GM23248 (cell line): Measurements from ENCODE around the gene PRR15. TPM values are rescaled to one million over a fixed set of nuclear protein-coding genes. Genes with fewer than 3 reads are reported as not detected.

Source experiments
- DNase-seq: peaks from one replicate; pipeline ENCODE4 v3.0.0-alpha.2; 2015
- H2AFZ ChIP-seq: fragments of 200-600 bp; sonication (generic); 2 replicates; pipeline ENCODE4 v1.6.1; 2016; ENCODE audit warnings: antibody characterized with exemption
- H3F3A ChIP-seq: fragments of 200-600 bp; sonication (generic); 2 replicates; pipeline ENCODE4 v1.6.1; 2016; ENCODE audit warnings: mild to moderate bottlenecking, antibody characterized with exemption, mixed run types; ENCODE audit not compliant: insufficient read depth
- H3K27ac ChIP-seq: fragments of 200-600 bp; sonication (generic); 2 replicates; pipeline ENCODE4 v1.5.1; 2016; ENCODE audit warnings: mild to moderate bottlenecking
- H3K27me3 ChIP-seq: fragments of 200-600 bp; sonication (generic); replicated peaks from 2 replicates; pipeline ENCODE4 v1.6.1; 2016; ENCODE audit warnings: mild to moderate bottlenecking; ENCODE audit not compliant: insufficient read depth
- H3K36me3 ChIP-seq: fragments of 200-600 bp; sonication (generic); 2 replicates; pipeline ENCODE4 v1.6.1; 2016; ENCODE audit warnings: low read depth, mild to moderate bottlenecking
- H3K4me1 ChIP-seq: fragments of 200-600 bp; sonication (generic); 2 replicates; pipeline ENCODE4 v1.6.1; 2016; ENCODE audit warnings: mild to moderate bottlenecking; ENCODE audit not compliant: insufficient read depth
- H3K4me2 ChIP-seq: fragments of 200-600 bp; sonication (generic); one replicate; pipeline ENCODE4 v1.6.1; 2016; ENCODE audit warnings: mild to moderate bottlenecking; ENCODE audit not compliant: unreplicated experiment
- H3K4me3 ChIP-seq: fragments of 200-600 bp; sonication (generic); 2 replicates; pipeline ENCODE4 v1.5.1; 2016; ENCODE audit warnings: mild to moderate bottlenecking
- H3K79me2 ChIP-seq: fragments of 200-600 bp; sonication (generic); 2 replicates; pipeline ENCODE4 v1.6.1; 2016; ENCODE audit warnings: mild to moderate bottlenecking; ENCODE audit not compliant: insufficient read depth
- H3K9ac ChIP-seq: fragments of 200-600 bp; sonication (generic); 2 replicates; pipeline ENCODE4 v1.6.1; 2016; ENCODE audit warnings: mild to moderate bottlenecking
- H3K9me2 ChIP-seq: fragments of 200-600 bp; sonication (generic); 2 replicates; pipeline ENCODE4 v1.6.1; 2016; ENCODE audit warnings: mixed run types, mild to moderate bottlenecking, moderate library complexity; ENCODE audit not compliant: insufficient read depth
- H3K9me3 ChIP-seq: fragments of 200-600 bp; sonication (generic); one replicate; pipeline ENCODE4 v1.6.1; 2017; ENCODE audit warnings: low read depth
- H4K20me1 ChIP-seq: fragments of 200-600 bp; sonication (generic); 2 replicates; pipeline ENCODE4 v1.6.0; 2016; ENCODE audit not compliant: insufficient read depth
- EZH2 ChIP-seq: fragments of 200-600 bp; sonication (generic); IDR thresholded peaks from 2 replicates; pipeline ENCODE4 v1.6.1; 2018; ENCODE audit warnings: antibody characterized with exemption, mild to moderate bottlenecking; ENCODE audit not compliant: insufficient read depth, poor library complexity, severe bottlenecking
- EZH2phosphoT487 ChIP-seq: fragments of 200-600 bp; sonication (generic); IDR thresholded peaks from 2 replicates; pipeline ENCODE4 v1.6.1; 2018; ENCODE audit warnings: antibody characterized with exemption, moderate library complexity, mild to moderate bottlenecking, low read depth; ENCODE audit not compliant: insufficient read depth
- WGBS, 2 experiments: methylation state at CpG; one replicate each; pipeline ENCODE4 v1.1.6; 2015 to 2017; ENCODE audit warnings: low lambda C conversion rate in 2 of 2, low coverage in 1 of 2; ENCODE audit errors: missing lambda C conversion rate in 2 of 2; 5-methylcytosine and 5-hydroxymethylcytosine counted together
- in situ Hi-C: fragments of 300-500 bp; cut with MboI; formaldehyde crosslinking; loops from 2 replicates; pipeline ENCODE4 v1.15.0; 2020
- polyA plus RNA-seq: library from polyadenylated mRNA; unstranded; fragments of >200 nt; fragmentation: Nextera tagmentation; extraction: Ambion mirVana; gene quantifications from 2 replicates; pipeline ENCODE4 v1.2.1, GENCODE V29; 2016
- total RNA-seq: library from RNA; depleted of rRNA; stranded (reverse); fragments of >200 nt; shearing (Covaris generic); gene quantifications from 2 replicates; pipeline ENCODE4 v1.2.3, GENCODE V29; 2014; rRNA removed

The PRR15 gene, protein sequence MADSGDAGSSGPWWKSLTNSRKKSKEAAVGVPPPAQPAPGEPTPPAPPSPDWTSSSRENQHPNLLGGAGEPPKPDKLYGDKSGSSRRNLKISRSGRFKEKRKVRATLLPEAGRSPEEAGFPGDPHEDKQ
- total RNA-seq (6.1 and 11.5 TPM in 2 replicates), polyA plus RNA-seq (9.2 and 11.5 TPM in 2 replicates)

DNA sequence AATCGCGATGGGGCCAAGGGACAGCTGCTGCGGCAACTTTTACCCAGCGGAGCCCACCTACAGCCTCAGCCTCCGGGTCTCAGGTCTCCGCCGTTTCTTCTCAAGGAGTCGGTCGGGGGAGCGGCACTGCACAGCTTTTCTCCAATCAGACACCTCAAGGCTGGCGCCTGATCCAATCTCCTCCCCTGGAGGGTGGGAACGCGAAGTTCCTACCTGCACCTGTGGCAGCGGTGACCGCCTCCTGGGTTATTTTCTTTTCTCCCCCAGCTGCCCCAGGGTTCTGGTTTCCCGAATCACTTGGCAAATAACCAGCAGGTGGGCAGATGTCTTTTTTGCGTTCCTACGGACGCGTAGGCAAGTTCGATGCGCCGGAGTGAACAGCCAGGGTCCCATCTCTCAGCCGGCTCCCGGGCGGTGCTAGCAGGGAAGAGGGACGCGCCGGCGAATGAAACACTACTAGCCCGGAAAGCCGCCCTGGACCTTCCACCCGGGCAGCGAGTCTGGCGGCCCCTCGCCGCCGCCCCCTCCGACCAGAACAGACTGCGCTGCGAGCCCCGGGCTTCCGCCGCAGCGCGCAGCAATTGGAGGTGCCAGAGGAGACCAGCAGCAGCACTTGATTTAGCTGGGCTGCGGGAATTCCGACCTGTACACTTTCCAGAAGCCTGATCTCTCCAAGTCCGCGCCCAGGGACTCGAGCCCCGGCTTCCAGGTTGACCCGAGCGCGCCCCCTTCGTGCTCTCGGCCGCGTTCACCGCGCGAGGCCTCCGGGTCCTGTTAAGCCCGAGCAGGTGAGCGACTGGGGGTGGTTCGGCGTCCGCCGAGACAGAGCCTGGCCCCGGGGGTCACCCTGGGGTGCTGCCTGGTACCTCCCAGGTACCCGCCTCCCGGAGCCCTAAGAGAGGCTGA, at the start of gene PRR15:
Gene PRR15 (plus strand): TSS at position 246 of the 906 bp plus-strand sequence. CDS start 2,495 bp downstream, outside the sequence.
- TF ChIP-seq EZH2phosphoT487 (no peak), EZH2 (no peak)
- Histone ChIP-seq H3K79me2 (no peaks in the 10 kb centered on the region), H3K4me2 (peak within 1 kb of the TSS; percentile 93), H3K27me3 (no peaks in the 10 kb centered on the region), H3K4me3 (peak within 1 kb of the TSS; percentile 88), H4K20me1 (no peaks in the 10 kb centered on the region), H3K9me2 (no peaks in the 10 kb centered on the region), H3K4me1 (peaks cover 14% of the 10 kb centered on the region), H3K27ac (peak within 1 kb of the TSS; percentile 71), H3K9ac (peak within 1 kb of the TSS; percentile 74), H3F3A (peaks cover 14% of the 10 kb centered on the region; the same call in 1 of the 2 replicates), H3K9me3 (no peaks in the 10 kb centered on the region), H3K36me3 (no peaks in the 10 kb centered on the region), H2AFZ (peak within 1 kb of the TSS; percentile 92)
- DNase-seq = peak; percentile 58
- WGBS, 2 experiments = 2 to 3% methylated on average over 63 to 65 of the region's 72 CpGs
- in situ Hi-C loops = no loop called here

DNA sequence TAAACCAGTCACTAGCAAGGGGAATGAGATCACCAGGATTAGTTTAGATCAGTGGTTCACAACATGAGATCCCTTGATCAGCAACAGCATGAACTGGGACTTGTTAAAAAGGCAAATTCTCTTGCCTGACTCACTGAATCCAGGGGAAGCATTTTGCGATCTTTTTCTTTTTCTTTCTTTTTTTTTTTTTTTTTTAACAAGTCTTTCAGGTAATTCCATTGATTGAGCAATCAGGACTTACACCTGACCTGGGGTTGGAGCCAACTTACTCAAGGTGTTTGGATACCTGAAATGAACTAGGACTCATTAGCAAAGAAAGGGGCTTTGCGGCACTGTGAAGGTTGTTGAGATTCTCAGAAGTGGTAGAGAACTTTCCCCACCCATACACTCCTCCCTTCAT, 47.1 kb upstream of the PRR15 start:
- no peaks in the 10 kb centered on the region for H3K4me1 ChIP-seq
- H3K4me2 ChIP-seq = no peak overlapping the region
- no peak for DNase-seq
- H4K20me1 ChIP-seq = no peaks in the 10 kb centered on the region
- no peak overlapping the region for H3K4me3 ChIP-seq
- H3K27ac ChIP-seq = no peak overlapping the region
- H3K9me3 ChIP-seq = no peaks in the 10 kb centered on the region
- in situ Hi-C loops = no loop called here
- H3K9me2 ChIP-seq = no peaks in the 10 kb centered on the region; the same call in 1 of the 2 replicates
- 87 to 94% methylated on average over 2 of the region's 2 CpGs for WGBS, 2 experiments
- TF ChIP-seq EZH2 (no peak), EZH2phosphoT487 (no peak)
- no peaks in the 10 kb centered on the region for H3F3A ChIP-seq
- no peak overlapping the region for H2AFZ ChIP-seq
- H3K27me3 ChIP-seq = no peaks in the 10 kb centered on the region
- no peaks in the 10 kb centered on the region for H3K79me2 ChIP-seq
- H3K36me3 ChIP-seq = no peaks in the 10 kb centered on the region; the same call in 1 of the 2 replicates
- no peak overlapping the region for H3K9ac ChIP-seq

DNA sequence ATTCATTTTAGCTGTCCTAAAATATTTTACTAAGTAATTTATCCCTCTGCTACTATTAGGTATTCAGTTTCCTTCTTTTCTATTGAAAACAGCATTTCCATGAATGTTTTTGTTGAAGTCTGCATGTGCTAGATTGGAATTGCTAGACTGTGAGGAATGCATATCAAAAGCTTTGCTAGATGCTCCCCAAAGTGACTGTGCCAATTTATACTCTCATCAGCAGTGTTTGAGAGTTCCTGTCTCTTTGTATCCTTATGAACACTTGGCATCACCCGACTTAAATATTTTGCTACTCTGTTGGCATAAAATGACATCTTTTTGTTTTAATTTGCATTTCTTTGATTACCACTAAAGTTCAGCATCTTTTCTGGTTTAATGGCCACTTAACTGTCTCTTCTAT, 45.0 kb upstream of the PRR15 start:
- DNase-seq = no peak
- Histone ChIP-seq H3F3A (no peaks in the 10 kb centered on the region), H3K27ac (no peak overlapping the region), H3K79me2 (no peaks in the 10 kb centered on the region), H3K36me3 (no peaks in the 10 kb centered on the region; the same call in 1 of the 2 replicates), H3K9me3 (no peaks in the 10 kb centered on the region), H3K9me2 (no peaks in the 10 kb centered on the region; the same call in 1 of the 2 replicates), H3K27me3 (no peaks in the 10 kb centered on the region), H3K9ac (no peak overlapping the region), H2AFZ (no peak overlapping the region), H3K4me2 (no peak overlapping the region), H3K4me3 (no peak overlapping the region), H3K4me1 (no peaks in the 10 kb centered on the region), H4K20me1 (no peaks in the 10 kb centered on the region)
- whole genome bisulfite sequencing, 2 experiments = 0% methylated on average over 1 of the region's 1 CpG
- no peak for TF ChIP-seq EZH2
- no peak for TF ChIP-seq EZH2phosphoT487
- in situ Hi-C loops = no loop called here

DNA sequence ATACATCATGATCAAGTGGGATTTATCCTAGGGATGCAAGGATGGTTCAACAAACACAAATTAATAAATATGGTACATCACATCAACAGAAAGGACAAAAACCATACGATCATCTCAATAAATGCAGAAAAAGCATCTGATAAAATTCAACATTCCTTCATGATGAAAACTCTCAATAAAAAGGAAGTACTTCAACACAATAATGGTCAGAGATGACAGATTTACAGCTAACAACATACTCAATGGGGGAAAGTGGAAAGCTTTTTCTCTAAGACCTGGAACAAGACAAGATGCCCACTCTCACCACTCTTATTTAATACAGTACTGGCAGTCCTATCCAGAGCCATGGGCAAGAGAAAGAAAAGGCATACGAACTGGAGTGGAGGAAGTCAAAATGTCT, 39.9 kb upstream of the PRR15 start:
- H3K4me3 ChIP-seq = no peak overlapping the region
- H3K9ac ChIP-seq = no peak overlapping the region
- H3K27me3 ChIP-seq = no peaks in the 10 kb centered on the region
- TF ChIP-seq EZH2 (no peak), EZH2phosphoT487 (no peak)
- H3K4me2 ChIP-seq = no peak overlapping the region
- no peaks in the 10 kb centered on the region for H3K9me2 ChIP-seq
- in situ Hi-C loops = no loop called here
- H4K20me1 ChIP-seq = no peaks in the 10 kb centered on the region
- no peak overlapping the region for H3K27ac ChIP-seq
- no peak for DNase-seq
- no peaks in the 10 kb centered on the region for H3K9me3 ChIP-seq
- no peak overlapping the region for H2AFZ ChIP-seq
- no peaks in the 10 kb centered on the region for H3F3A ChIP-seq
- H3K4me1 ChIP-seq = no peaks in the 10 kb centered on the region
- H3K79me2 ChIP-seq = no peaks in the 10 kb centered on the region
- WGBS, 2 experiments = 39 to 47% methylated on average over 2 of the region's 2 CpGs
- H3K36me3 ChIP-seq = no peaks in the 10 kb centered on the region
